HepG2 (cell line): ENCODE results near the gene WDR93.

Experiments used
- CEBPB ChIP-seq: IDR thresholded peaks from 2 replicates; pipeline ENCODE4 v1.6.1; 2011; ENCODE audit warnings: low read depth, low read length, improper control_type of control experiment, borderline replicate concordance
- IKZF1 ChIP-seq: fragments of 450-650 bp; IDR thresholded peaks from 2 replicates; pipeline ENCODE4 v1.7.1; 2016
- MXI1 ChIP-seq: IDR thresholded peaks from 3 replicates; pipeline ENCODE4 v1.6.1; 2012; ENCODE audit warnings: low read depth, low read length, inconsistent platforms, borderline replicate concordance
- PCBP1 ChIP-seq: fragments of 200-400 bp; formaldehyde crosslinking; IDR thresholded peaks from 2 replicates; pipeline ENCODE4 v1.6.1; 2017; ENCODE audit warnings: mild to moderate bottlenecking, low read depth, low read length, borderline replicate concordance
- SNRNP70 ChIP-seq: fragments of 200-400 bp; formaldehyde crosslinking; IDR thresholded peaks from 2 replicates; pipeline ENCODE4 v1.6.1; 2017; ENCODE audit warnings: mild to moderate bottlenecking, low read depth, low read length, moderate library complexity
- SP1 ChIP-seq, 2 experiments: fragments of 450-650 bp in 1 of 2; sonication (generic) in 1 of 2; formaldehyde crosslinking in 1 of 2; IDR thresholded peaks; 2 replicates each; pipeline versions ENCODE4 v1.4.0 to v1.6.1; 2016 to 2020; ENCODE audit warnings: missing genetic modification reagents in 1 of 2
- ZNF143 ChIP-seq: sonication (generic); formaldehyde crosslinking; IDR thresholded peaks from 2 replicates; pipeline ENCODE4 v1.4.0; 2020; ENCODE audit warnings: missing genetic modification reagents
- ZNF557 ChIP-seq: sonication (generic); formaldehyde crosslinking; IDR thresholded peaks from 2 replicates; pipeline ENCODE4 v1.4.0; 2020; ENCODE audit warnings: missing genetic modification reagents
- TF ChIP-seq, protein P1 (sequence below): sonication (generic); formaldehyde crosslinking; IDR thresholded peaks from 2 replicates; pipeline ENCODE4 v1.5.0; 2020; ENCODE audit warnings: mild to moderate bottlenecking, missing genetic modification reagents, moderate library complexity
- TF ChIP-seq, protein P2 (sequence below), 2 experiments: sonication (generic) in 1 of 2; formaldehyde crosslinking in 1 of 2; IDR thresholded peaks; 2 replicates each; pipeline versions ENCODE4 v1.4.0 to v1.6.1; 2018 to 2020; ENCODE audit warnings: missing genetic modification reagents in 2 of 2, borderline replicate concordance in 1 of 2, low read depth in 1 of 2, mild to moderate bottlenecking in 1 of 2, missing biosample characterization in 1 of 2
- TF ChIP-seq, protein P3 (sequence below): sonication (generic); formaldehyde crosslinking; IDR thresholded peaks from 2 replicates; pipeline ENCODE4 v1.4.0; 2020; ENCODE audit warnings: low read depth, mild to moderate bottlenecking, missing genetic modification reagents

DNA sequence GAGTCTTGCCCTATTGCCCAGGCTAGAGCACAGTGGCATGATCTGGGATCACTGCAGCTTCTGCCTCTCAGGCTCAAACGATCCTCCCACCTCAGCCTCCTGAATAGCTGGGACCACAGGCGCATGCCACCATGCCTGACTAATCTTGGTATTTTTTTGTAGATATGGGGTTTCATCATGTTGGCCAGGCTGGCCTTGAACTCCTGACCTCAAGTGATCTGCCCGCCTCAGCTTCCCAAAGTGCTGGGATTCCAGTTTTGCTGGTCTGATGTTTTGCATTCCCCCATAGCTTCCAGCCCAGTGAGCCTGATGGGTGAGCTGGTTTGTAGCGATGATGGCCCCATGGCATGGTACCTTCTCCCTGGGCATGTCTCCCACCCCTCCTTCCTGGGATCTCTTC, 65.1 kb downstream of the WDR93 start:
- TF ChIP-seq, protein P1, sequence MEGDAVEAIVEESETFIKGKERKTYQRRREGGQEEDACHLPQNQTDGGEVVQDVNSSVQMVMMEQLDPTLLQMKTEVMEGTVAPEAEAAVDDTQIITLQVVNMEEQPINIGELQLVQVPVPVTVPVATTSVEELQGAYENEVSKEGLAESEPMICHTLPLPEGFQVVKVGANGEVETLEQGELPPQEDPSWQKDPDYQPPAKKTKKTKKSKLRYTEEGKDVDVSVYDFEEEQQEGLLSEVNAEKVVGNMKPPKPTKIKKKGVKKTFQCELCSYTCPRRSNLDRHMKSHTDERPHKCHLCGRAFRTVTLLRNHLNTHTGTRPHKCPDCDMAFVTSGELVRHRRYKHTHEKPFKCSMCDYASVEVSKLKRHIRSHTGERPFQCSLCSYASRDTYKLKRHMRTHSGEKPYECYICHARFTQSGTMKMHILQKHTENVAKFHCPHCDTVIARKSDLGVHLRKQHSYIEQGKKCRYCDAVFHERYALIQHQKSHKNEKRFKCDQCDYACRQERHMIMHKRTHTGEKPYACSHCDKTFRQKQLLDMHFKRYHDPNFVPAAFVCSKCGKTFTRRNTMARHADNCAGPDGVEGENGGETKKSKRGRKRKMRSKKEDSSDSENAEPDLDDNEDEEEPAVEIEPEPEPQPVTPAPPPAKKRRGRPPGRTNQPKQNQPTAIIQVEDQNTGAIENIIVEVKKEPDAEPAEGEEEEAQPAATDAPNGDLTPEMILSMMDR (CRISPR knock-in tag), result no peak
- no peak for TF ChIP-seq SP1 (IDR thresholded peaks at IDR 0.05)
- TF ChIP-seq SP1 (CRISPR knock-in tag; IDR thresholded peaks at IDR 0.05), result no peak
- TF ChIP-seq, protein P2, sequence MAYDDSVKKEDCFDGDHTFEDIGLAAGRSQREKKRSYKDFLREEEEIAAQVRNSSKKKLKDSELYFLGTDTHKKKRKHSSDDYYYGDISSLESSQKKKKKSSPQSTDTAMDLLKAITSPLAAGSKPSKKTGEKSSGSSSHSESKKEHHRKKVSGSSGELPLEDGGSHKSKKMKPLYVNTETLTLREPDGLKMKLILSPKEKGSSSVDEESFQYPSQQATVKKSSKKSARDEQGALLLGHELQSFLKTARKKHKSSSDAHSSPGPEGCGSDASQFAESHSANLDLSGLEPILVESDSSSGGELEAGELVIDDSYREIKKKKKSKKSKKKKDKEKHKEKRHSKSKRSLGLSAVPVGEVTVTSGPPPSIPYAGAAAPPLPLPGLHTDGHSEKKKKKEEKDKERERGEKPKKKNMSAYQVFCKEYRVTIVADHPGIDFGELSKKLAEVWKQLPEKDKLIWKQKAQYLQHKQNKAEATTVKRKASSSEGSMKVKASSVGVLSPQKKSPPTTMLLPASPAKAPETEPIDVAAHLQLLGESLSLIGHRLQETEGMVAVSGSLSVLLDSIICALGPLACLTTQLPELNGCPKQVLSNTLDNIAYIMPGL (CRISPR knock-in tag; IDR thresholded peaks at IDR 0.05; ENCODE audit: borderline replicate concordance in 1 of 2, low read depth in 1 of 2), result no peak
- no peak for TF ChIP-seq PCBP1
- TF ChIP-seq, protein P3, sequence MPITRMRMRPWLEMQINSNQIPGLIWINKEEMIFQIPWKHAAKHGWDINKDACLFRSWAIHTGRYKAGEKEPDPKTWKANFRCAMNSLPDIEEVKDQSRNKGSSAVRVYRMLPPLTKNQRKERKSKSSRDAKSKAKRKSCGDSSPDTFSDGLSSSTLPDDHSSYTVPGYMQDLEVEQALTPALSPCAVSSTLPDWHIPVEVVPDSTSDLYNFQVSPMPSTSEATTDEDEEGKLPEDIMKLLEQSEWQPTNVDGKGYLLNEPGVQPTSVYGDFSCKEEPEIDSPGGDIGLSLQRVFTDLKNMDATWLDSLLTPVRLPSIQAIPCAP, result no peak
- TF ChIP-seq ZNF143, result no peak
- TF ChIP-seq ZNF557, result no peak
- no peak for TF ChIP-seq MXI1
- no peak for TF ChIP-seq CEBPB
- TF ChIP-seq SNRNP70, result no peak
- TF ChIP-seq IKZF1, result no peak
